Ovary (tissue), 9 donors: ENCODE data around the gene KIF6. TPM values are rescaled to one million over a fixed set of nuclear protein-coding genes. Genes with fewer than 3 reads are reported as not detected.

Experiments
- DNase-seq, 5 donors: peaks; one replicate each; pipeline ENCODE4 v3.0.0-alpha.2; 2019 to 2020
- H3K27ac ChIP-seq, 2 donors: fragments of 200-600 bp; one replicate each; pipeline versions ENCODE4 v1.5.1 to v1.8.0; 2019 to 2022
- H3K27me3 ChIP-seq: fragments of 200-600 bp; one replicate; pipeline ENCODE4 v1.8.0; 2022
- H3K36me3 ChIP-seq: fragments of 200-600 bp; sonication (generic); one replicate; pipeline ENCODE4 v1.5.1; 2019
- H3K4me1 ChIP-seq: one replicate; pipeline ENCODE4 v1.8.1; 2013; ENCODE audit warnings: mild to moderate bottlenecking, moderate library complexity; ENCODE audit not compliant: insufficient read depth
- H3K4me3 ChIP-seq: fragments of 200-600 bp; sonication (generic); one replicate; pipeline ENCODE4 v1.5.1; 2017
- H3K9me3 ChIP-seq, 2 donors: fragments of 200-600 bp in 1 of 2; sonication (generic) in 1 of 2; one replicate each; pipeline versions ENCODE4 v1.5.1 to v1.8.1; 2013 to 2019; ENCODE audit warnings: mild to moderate bottlenecking in 1 of 2, moderate library complexity in 1 of 2
- EP300 ChIP-seq: sonication (generic); formaldehyde crosslinking; IDR thresholded peaks from one replicate; pipeline ENCODE4 v1.6.1; 2017; ENCODE audit warnings: antibody characterized with exemption
- POLR2A ChIP-seq: fragments of 450-650 bp; IDR thresholded peaks from one replicate; pipeline ENCODE4 v1.6.1; 2017; ENCODE audit warnings: antibody characterized with exemption, mild to moderate bottlenecking, moderate library complexity
- WGBS, 3 donors: extraction: QIAGEN DNeasy Blood & Tissue Kit in 1 of 3; methylation state at CpG; one replicate each; pipeline versions ENCODE4 v1.1.5 to v1.1.7; 2013 to 2017; 5-methylcytosine and 5-hydroxymethylcytosine counted together
- intact Hi-C, 4 donors: fragments of 100-400 bp; cut with DNase I; formaldehyde crosslinking; loops; one replicate each; pipeline versions ENCODE4 v1.11.0 to v1.15.1; 2022 to 2023
- polyA plus RNA-seq, 2 donors: library from polyadenylated mRNA; stranded (reverse); fragments of 200-250 nt in 1 of 2; fragments of 350-450 nt in 1 of 2; fragmentation: Illumina TruSeq in 1 of 2; extraction: RNeasy Lipid Tissue Mini Kit (QIAGEN cat#74804) in 1 of 2; gene quantifications; one replicate each; pipeline ENCODE4 v1.2.3, GENCODE V29; 2013 to 2014
- total RNA-seq, 7 donors: library from RNA; depleted of rRNA in 2 of 7; stranded (reverse); fragments of >200 nt in 2 of 7; fragmentation: NEBNext Ultra II Directional in 3 of 7; extraction: Animal tissue kit (Norgen Biotek cat#: 25700) in 3 of 7; gene quantifications; one replicate each; pipeline versions ENCODE4 v1.1.0 to v1.2.4, GENCODE V29; 2016 to 2023
- TF ChIP-seq, protein P1 (sequence below), 3 donors: fragments of 450-650 bp in 2 of 3; fragments of 200-600 bp in 1 of 3; IDR thresholded peaks; one replicate each; pipeline versions ENCODE4 v1.5.1 to v1.8.0; 2016 to 2022; ENCODE audit warnings: antibody characterized with exemption in 3 of 3, mild to moderate bottlenecking in 1 of 3
- donor health status: DM: no; HTN: no; CAD: no; lungs with moderate emphysema.
- donor health status: DM: no; HTN: no; CAD: no.
- donor health status: Bipolar disorder and iron deficiency.
- donor health status: DM: yes; HTN: yes; CAD: no.
- donor health status: DM: no; HTN: no; CAD: no.
- donor health status: DM: yes; HTN: yes; CAD: no.

Gene KIF6
- total and polyA plus RNA-seq, 9 donors, result 0.12 to 2.1 (median 0.82) TPM

DNA sequence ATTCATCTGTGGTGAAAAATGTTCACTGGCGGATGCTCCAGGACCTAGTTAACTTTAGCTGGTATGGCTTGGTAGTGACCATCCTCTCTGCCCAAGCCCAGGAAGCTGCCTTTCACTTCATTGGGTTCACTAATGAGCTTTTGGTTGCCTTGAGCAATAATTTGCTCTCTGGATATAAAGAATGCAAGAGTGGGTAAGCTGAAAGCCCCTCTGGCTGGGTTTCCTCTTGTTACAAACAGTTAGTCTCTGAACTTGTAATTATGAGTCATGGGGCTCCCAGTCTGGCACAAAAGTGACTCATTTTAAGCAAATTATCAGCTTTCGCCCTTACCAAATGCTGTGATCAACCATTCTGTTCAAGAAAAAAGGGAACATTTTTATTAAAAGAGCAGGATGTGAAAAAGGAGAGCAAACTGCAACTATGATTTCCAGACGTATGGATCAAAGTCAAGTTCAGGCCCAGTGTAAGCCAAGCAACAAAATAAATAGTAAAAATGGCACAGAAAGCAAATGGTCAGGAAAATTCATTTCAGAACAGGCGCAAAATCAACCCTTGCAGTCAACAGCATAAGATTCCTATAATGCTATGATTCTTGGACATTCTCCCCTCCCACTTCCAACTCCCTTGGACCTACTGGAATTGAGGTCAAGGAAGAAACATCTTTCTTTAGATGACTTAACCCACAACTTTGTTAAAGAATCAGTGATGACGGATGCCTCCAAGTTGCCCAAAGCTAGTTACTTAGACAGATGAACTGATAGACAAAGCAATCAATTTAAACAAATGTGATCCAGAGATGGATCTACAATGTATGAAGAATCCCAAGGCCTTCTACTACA is 272.7 kb downstream of the KIF6 start:
- WGBS, 3 donors, result 84 to 94% (median 90%) methylated on average over 5 of the region's 5 CpGs
- H3K4me1 ChIP-seq, result no peaks in the 10 kb centered on the region
- no peaks in the 10 kb centered on the region for H3K27me3 ChIP-seq
- no peak for DNase-seq
- no peaks in the 10 kb centered on the region for H3K9me3 ChIP-seq
- TF ChIP-seq EP300 (no peak), POLR2A (no peak)
- TF ChIP-seq, protein P1, sequence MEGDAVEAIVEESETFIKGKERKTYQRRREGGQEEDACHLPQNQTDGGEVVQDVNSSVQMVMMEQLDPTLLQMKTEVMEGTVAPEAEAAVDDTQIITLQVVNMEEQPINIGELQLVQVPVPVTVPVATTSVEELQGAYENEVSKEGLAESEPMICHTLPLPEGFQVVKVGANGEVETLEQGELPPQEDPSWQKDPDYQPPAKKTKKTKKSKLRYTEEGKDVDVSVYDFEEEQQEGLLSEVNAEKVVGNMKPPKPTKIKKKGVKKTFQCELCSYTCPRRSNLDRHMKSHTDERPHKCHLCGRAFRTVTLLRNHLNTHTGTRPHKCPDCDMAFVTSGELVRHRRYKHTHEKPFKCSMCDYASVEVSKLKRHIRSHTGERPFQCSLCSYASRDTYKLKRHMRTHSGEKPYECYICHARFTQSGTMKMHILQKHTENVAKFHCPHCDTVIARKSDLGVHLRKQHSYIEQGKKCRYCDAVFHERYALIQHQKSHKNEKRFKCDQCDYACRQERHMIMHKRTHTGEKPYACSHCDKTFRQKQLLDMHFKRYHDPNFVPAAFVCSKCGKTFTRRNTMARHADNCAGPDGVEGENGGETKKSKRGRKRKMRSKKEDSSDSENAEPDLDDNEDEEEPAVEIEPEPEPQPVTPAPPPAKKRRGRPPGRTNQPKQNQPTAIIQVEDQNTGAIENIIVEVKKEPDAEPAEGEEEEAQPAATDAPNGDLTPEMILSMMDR (IDR thresholded peaks at IDR 0.05), result no peak
- H3K36me3 ChIP-seq, result no peaks in the 10 kb centered on the region
- intact Hi-C loops, result no loop called here
- H3K27ac ChIP-seq, result no peak overlapping the region
- H3K4me3 ChIP-seq, result no peak overlapping the region

DNA sequence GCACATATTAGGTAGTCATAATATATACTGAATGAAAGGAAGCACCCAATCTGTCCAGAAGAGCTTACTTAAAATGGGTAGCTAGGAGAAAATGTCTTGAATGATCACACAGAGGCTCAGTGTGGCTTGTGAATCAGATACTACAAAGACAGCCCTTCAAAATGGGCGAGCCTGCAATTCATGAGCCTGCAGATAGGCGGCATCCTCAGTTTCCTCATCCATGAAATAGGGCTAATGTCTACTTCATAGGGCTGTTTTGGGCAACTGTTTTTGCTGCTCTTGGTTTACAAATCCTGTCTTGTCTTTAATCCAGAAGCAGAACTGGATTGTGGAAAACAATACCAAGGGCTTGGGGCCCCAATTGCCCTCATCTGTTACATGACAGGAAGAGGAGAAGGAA is 273.4 kb downstream of the KIF6 start:
- Histone ChIP-seq H3K27me3 (no peaks in the 10 kb centered on the region), H3K4me3 (no peak overlapping the region), H3K4me1 (no peaks in the 10 kb centered on the region), H3K9me3 (no peaks in the 10 kb centered on the region), H3K36me3 (no peaks in the 10 kb centered on the region), H3K27ac (no peak overlapping the region)
- TF ChIP-seq POLR2A (no peak), EP300 (no peak)
- TF ChIP-seq, protein P1 (IDR thresholded peaks at IDR 0.05), result no peak
- whole genome bisulfite sequencing, 3 donors, result 81 to 83% (median 81%) methylated on average over 2 of the region's 2 CpGs
- intact Hi-C loops, result no loop called here
- DNase-seq, result no peak

DNA sequence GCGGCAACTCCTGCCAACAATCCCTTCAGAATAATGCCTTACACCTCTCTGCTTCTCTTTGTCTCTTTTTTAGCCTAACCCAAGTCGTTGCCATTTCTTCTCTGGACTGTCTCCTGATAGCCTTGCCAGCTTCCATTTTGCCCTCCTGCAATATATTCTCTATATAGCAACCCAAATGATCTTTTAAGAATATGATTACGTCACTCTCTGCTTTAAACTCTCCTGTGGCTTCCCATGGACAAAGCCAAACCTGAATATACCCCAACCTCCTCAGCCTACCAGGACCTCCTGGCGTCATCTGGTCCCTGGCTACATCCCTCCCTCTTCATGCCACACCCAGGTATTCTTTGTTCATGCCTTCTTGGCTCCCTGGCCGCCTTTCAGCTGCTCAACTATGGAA is 276.2 kb downstream of the KIF6 start:
- H3K4me3 ChIP-seq, result no peak overlapping the region
- H3K9me3 ChIP-seq, result no peaks in the 10 kb centered on the region
- no peak overlapping the region for H3K27ac ChIP-seq
- H3K4me1 ChIP-seq, result no peaks in the 10 kb centered on the region
- no peak for TF ChIP-seq POLR2A
- TF ChIP-seq, protein P1 (IDR thresholded peaks at IDR 0.05), result no peak
- TF ChIP-seq EP300, result no peak
- H3K36me3 ChIP-seq, result no peaks in the 10 kb centered on the region
- H3K27me3 ChIP-seq, result no peaks in the 10 kb centered on the region
- intact Hi-C loops, result no loop called here
- 78 to 88% (median 87%) methylated on average over 5 of the region's 5 CpGs for WGBS, 3 donors
- no peak for DNase-seq

DNA sequence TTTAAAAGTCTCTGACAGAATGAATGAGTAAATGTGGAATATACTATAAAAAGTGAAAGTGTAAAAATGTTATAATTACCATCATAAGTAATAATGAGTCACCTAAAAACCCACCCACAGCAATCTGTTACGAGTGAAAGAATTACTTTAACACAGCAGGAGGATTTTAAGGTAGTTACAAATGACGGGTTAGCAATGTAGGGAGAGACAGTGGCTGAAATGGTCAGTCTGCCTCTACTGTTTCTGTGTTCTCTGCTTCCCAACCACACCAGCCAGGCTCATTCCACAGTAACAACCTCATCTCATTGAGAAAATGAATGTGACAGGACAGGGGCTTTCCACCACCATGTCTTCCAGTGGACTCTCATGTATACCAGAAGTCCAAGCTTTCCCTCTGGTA is 278.3 kb downstream of the KIF6 start:
- Histone ChIP-seq H3K4me3 (no peak overlapping the region), H3K9me3 (no peaks in the 10 kb centered on the region), H3K4me1 (no peaks in the 10 kb centered on the region), H3K36me3 (no peaks in the 10 kb centered on the region), H3K27me3 (no peaks in the 10 kb centered on the region), H3K27ac (no peak overlapping the region)
- 76 to 80% (median 76%) methylated on average over 2 of the region's 2 CpGs for WGBS, 3 donors
- TF ChIP-seq EP300, result no peak
- TF ChIP-seq POLR2A, result no peak
- TF ChIP-seq, protein P1 (IDR thresholded peaks at IDR 0.05), result no peak
- no peak for DNase-seq
- intact Hi-C loops, result no loop called here
